ENCODE measurements around the gene ZCCHC13.
"Not testable (repeated sequence)": the region's sequence is repeated elsewhere in the genome, so short reads cannot be mapped to it uniquely, and the experiment has no call there.

ZCCHC13 gene

GRCh38 chrX:74300869-74301268, 3.1 kb upstream of the ZCCHC13 start:
- DNase-seq (ENCODE audit: low read depth in 1 of 2, low spot score in 1 of 2) = no peak
- no peaks in the 10 kb centered on the region for H3K27me3 ChIP-seq (ENCODE audit: insufficient read depth, poor library complexity, severe bottlenecking)
- no peak overlapping the region for H3K27ac ChIP-seq (replicated peaks)
- H3K4me3 ChIP-seq (replicated peaks; ENCODE audit: insufficient read depth, low read length) = no peak overlapping the region
- no peak for TF ChIP-seq GABPA (IDR thresholded peaks at IDR 0.05; ENCODE audit: low read depth)
- TF ChIP-seq, protein P1, sequence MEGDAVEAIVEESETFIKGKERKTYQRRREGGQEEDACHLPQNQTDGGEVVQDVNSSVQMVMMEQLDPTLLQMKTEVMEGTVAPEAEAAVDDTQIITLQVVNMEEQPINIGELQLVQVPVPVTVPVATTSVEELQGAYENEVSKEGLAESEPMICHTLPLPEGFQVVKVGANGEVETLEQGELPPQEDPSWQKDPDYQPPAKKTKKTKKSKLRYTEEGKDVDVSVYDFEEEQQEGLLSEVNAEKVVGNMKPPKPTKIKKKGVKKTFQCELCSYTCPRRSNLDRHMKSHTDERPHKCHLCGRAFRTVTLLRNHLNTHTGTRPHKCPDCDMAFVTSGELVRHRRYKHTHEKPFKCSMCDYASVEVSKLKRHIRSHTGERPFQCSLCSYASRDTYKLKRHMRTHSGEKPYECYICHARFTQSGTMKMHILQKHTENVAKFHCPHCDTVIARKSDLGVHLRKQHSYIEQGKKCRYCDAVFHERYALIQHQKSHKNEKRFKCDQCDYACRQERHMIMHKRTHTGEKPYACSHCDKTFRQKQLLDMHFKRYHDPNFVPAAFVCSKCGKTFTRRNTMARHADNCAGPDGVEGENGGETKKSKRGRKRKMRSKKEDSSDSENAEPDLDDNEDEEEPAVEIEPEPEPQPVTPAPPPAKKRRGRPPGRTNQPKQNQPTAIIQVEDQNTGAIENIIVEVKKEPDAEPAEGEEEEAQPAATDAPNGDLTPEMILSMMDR (IDR thresholded peaks at IDR 0.05; ENCODE audit: insufficient read depth, low read length) = no peak
- TF ChIP-seq, protein P2, sequence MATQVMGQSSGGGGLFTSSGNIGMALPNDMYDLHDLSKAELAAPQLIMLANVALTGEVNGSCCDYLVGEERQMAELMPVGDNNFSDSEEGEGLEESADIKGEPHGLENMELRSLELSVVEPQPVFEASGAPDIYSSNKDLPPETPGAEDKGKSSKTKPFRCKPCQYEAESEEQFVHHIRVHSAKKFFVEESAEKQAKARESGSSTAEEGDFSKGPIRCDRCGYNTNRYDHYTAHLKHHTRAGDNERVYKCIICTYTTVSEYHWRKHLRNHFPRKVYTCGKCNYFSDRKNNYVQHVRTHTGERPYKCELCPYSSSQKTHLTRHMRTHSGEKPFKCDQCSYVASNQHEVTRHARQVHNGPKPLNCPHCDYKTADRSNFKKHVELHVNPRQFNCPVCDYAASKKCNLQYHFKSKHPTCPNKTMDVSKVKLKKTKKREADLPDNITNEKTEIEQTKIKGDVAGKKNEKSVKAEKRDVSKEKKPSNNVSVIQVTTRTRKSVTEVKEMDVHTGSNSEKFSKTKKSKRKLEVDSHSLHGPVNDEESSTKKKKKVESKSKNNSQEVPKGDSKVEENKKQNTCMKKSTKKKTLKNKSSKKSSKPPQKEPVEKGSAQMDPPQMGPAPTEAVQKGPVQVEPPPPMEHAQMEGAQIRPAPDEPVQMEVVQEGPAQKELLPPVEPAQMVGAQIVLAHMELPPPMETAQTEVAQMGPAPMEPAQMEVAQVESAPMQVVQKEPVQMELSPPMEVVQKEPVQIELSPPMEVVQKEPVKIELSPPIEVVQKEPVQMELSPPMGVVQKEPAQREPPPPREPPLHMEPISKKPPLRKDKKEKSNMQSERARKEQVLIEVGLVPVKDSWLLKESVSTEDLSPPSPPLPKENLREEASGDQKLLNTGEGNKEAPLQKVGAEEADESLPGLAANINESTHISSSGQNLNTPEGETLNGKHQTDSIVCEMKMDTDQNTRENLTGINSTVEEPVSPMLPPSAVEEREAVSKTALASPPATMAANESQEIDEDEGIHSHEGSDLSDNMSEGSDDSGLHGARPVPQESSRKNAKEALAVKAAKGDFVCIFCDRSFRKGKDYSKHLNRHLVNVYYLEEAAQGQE (IDR thresholded peaks at IDR 0.05; ENCODE audit: insufficient replicate concordance, low read depth) = no peak
- no peak for TF ChIP-seq POLR2AphosphoS5 (IDR thresholded peaks at IDR 0.05; ENCODE audit: low read depth)
- TF ChIP-seq SPI1 (IDR thresholded peaks at IDR 0.05; ENCODE audit: borderline replicate concordance, low read depth) = no peak

- TF ChIP-seq GABPA (IDR thresholded peaks at IDR 0.05; ENCODE audit: low read depth) (no peak), SPI1 (IDR thresholded peaks at IDR 0.05; ENCODE audit: borderline replicate concordance, low read depth) (no peak), POLR2AphosphoS5 (IDR thresholded peaks at IDR 0.05; ENCODE audit: low read depth) (no peak)
- TF ChIP-seq, protein P2 (IDR thresholded peaks at IDR 0.05; ENCODE audit: insufficient replicate concordance, low read depth) = no peak
- TF ChIP-seq, protein P1 (IDR thresholded peaks at IDR 0.05; ENCODE audit: insufficient read depth, low read length) = no peak
- H3K27ac ChIP-seq (replicated peaks) = no peak overlapping the region
- H3K27me3 ChIP-seq (ENCODE audit: insufficient read depth, poor library complexity, severe bottlenecking) = no peaks in the 10 kb centered on the region
- DNase-seq (ENCODE audit: low read depth in 1 of 2, low spot score in 1 of 2) = no peak
- H3K4me3 ChIP-seq (replicated peaks; ENCODE audit: insufficient read depth, low read length) = no peak overlapping the region
Observed at GRCh38 chrX:74318672-74319071, 14.7 kb downstream of the ZCCHC13 start.

DNA sequence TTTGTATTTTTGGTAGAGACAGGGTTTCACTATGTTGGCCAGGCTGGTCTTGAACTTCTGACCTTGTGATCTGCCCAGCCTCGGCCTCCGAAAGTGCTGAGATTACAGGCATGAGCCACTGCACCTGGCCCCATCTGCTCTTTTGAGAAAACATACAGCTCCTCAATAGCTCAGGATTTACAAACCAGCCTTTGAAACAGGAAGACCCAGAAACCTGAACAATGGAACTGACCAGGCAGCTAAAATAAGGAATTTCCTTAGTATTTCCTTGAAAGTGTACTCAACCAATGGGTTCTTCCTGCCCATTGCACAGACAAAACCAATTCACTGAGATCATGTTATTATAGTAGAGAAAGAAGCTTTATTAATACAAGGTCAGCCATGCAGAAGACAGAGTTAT, 15.3 kb downstream of the ZCCHC13 start:
- not testable (repeated sequence) for H3K4me3 ChIP-seq (replicated peaks; ENCODE audit: insufficient read depth, low read length); H3K27ac ChIP-seq (replicated peaks); H3K27me3 ChIP-seq (ENCODE audit: insufficient read depth, poor library complexity, severe bottlenecking); DNase-seq (ENCODE audit: low read depth in 1 of 2, low spot score in 1 of 2)

DNA sequence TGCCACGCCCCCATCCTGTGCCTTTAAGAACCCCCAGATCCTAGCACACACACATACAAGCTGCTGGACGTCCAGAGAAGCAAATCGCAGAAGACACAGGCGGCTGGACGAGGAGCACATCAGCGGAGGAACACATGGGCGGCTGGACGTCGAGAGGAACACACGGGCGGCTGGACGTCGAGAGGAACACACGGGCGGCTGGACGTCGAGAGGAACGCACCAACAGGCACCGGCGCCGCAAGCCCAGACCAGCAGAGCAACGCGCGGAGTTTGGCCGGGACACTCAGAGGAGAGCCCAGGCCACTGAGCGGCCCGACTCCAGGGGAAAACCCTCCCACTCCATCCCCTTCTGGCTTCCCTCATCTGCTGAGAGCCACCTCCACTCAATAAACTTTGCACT, 17.2 kb downstream of the ZCCHC13 start:
- Histone ChIP-seq H3K4me3 (replicated peaks; ENCODE audit: insufficient read depth, low read length) (no peak overlapping the region), H3K27ac (replicated peaks) (no peak overlapping the region), H3K27me3 (ENCODE audit: insufficient read depth, poor library complexity, severe bottlenecking) (no peaks in the 10 kb centered on the region)
- TF ChIP-seq SPI1 (IDR thresholded peaks at IDR 0.05; ENCODE audit: borderline replicate concordance, low read depth) (no peak), GABPA (IDR thresholded peaks at IDR 0.05; ENCODE audit: low read depth) (no peak)
- DNase-seq (ENCODE audit: low read depth in 1 of 2, low spot score in 1 of 2) = no peak

GRCh38 chrX:74324131-74324530, 20.2 kb downstream of the ZCCHC13 start:
- TF ChIP-seq SPI1 (IDR thresholded peaks at IDR 0.05; ENCODE audit: borderline replicate concordance, low read depth) = no peak
- TF ChIP-seq GABPA (IDR thresholded peaks at IDR 0.05; ENCODE audit: low read depth) = no peak
- TF ChIP-seq, protein P1 (IDR thresholded peaks at IDR 0.05; ENCODE audit: insufficient read depth, low read length) = no peak
- TF ChIP-seq, protein P2 (IDR thresholded peaks at IDR 0.05; ENCODE audit: insufficient replicate concordance, low read depth) = no peak
- TF ChIP-seq POLR2AphosphoS5 (IDR thresholded peaks at IDR 0.05; ENCODE audit: low read depth) = no peak
- Histone ChIP-seq H3K4me3 (replicated peaks; ENCODE audit: insufficient read depth, low read length) (no peak overlapping the region), H3K27me3 (ENCODE audit: insufficient read depth, poor library complexity, severe bottlenecking) (no peaks in the 10 kb centered on the region), H3K27ac (replicated peaks) (no peak overlapping the region)
- no peak for DNase-seq (ENCODE audit: low read depth in 1 of 2, low spot score in 1 of 2)

All from HL-60 (cell line).